Measurements from ENCODE around the gene HNRNPK. TPM values are rescaled to one million over a fixed set of nuclear protein-coding genes. Genes with fewer than 3 reads are reported as not detected.

HNRNPK gene
- 352 and 386 TPM in 2 replicates for total RNA-seq (2013; cell fraction: nucleolus; rRNA removed)
- 664 and 711 TPM in 2 replicates for total RNA-seq (2014; rRNA removed)
- 640 and 686 TPM in 2 replicates for total RNA-seq (2014; rRNA removed; fragmentation: Illumina TruSeq; extraction: Trizol)
- 605 and 619 TPM in 2 replicates for total RNA-seq (2021)
- 245 TPM for polyA plus RNA-seq (2011; ENCODE audit: low read depth)
- polyA plus RNA-seq (2011; rRNA removed): 695 and 757 TPM in 2 replicates
- polyA plus RNA-seq (2011; cell fraction: cytosol; rRNA removed): 501 and 525 TPM in 2 replicates
- polyA plus RNA-seq (2011; cell fraction: nucleus; rRNA removed): 615 and 749 TPM in 2 replicates
- 411 and 414 TPM in 2 replicates for polyA plus RNA-seq (2012)
- 970 and 993 TPM in 2 replicates for polyA plus RNA-seq (2014; fragmentation: Illumina TruSeq; extraction: Trizol)
- 100 to 1,000 TPM; 235 to 307 TPM for polyA plus RNA-seq (2014; fragmentation: Nextera tagmentation; extraction: Ambion mirVana)
- 793 and 882 TPM in 2 replicates for polyA plus RNA-seq (2014; rRNA removed)
- polyA plus RNA-seq (2016; fragmentation: Nextera tagmentation; extraction: Ambion mirVana): 100 to 1,000 TPM; 558 to 640 TPM
- polyA minus RNA-seq (2011; rRNA and poly(A)+ RNA removed): 551 and 631 TPM in 2 replicates
- polyA minus RNA-seq (2011; cell fraction: cytosol; rRNA and poly(A)+ RNA removed): 264 and 321 TPM in 2 replicates
- 507 and 785 TPM in 2 replicates for polyA minus RNA-seq (2011; cell fraction: nucleus; rRNA and poly(A)+ RNA removed)
- percentile 100 among the genes with signal in this experiment for Bru-seq, nascent RNA
- BruChase-seq, experiment 1, labeled RNA remaining after a 6-hour chase: percentile 100 among the genes with signal in this experiment
- BruChase-seq, experiment 2, labeled RNA remaining after a 2-hour chase: percentile 100 among the genes with signal in this experiment
- long read RNA-seq, experiment 1, partial matches to known transcripts: 30 of 657 reads
- long read RNA-seq, experiment 1, other reads (novel, unspliced or antisense): 626 of 657 reads
- long read RNA-seq, experiment 2, partial matches to known transcripts: 102 of 1,513 reads
- long read RNA-seq, experiment 2, other reads (novel, unspliced or antisense): 1,406 of 1,513 reads

GRCh38 chr9:83979812-83980394, at the start of gene HNRNPK:
Gene HNRNPK (minus strand): TSS chr9:83980215. CDS start chr9:83978252, 1,963 bp downstream.
- CTCF ChIA-PET: interaction anchor here (0.7 to 1.0 kb wide), 4 partner anchors 17 to 286 kb away, joined by 3 to 4 read pairs (median 3); no protein-coding TSS in a partner anchor
- Histone ChIP-seq H4K20me1 (ENCODE audit: control insufficient read depth, insufficient read depth) (peaks cover 10% of the 10 kb centered on the region; the same call in 1 of the 2 replicates), H3K9ac (ENCODE audit: control insufficient read depth, insufficient read depth, low read length) (peak within 1 kb of the TSS; percentile 98), H3K9me3 (replicated peaks; ENCODE audit: control insufficient read depth, insufficient read depth, low read length) (no peaks in the 10 kb centered on the region; the same call in 2 of the 3 replicates), H3K4me1 (ENCODE audit: control insufficient read depth, insufficient read depth, low read length) (no peaks in the 10 kb centered on the region), H3K36me3 (ENCODE audit: control insufficient read depth in 2 of 2, insufficient read depth in 2 of 2, low read length in 1 of 2) (peaks cover 4 to 23% of the 10 kb centered on the region in 2 experiments; a peak in 3 of 4 replicates), H2AFZ (ENCODE audit: control insufficient read depth, low read depth, low read length) (peak within 1 kb of the TSS; percentile 93), H3K4me3 (peak within 1 kb of the TSS; percentile 72), H3K27ac (ENCODE audit: control insufficient read depth, insufficient read depth) (peak within 1 kb of the TSS; percentile 94), H3K4me2 (ENCODE audit: control insufficient read depth, insufficient read depth) (peak within 1 kb of the TSS; percentile 60), H3K79me2 (ENCODE audit: control insufficient read depth, insufficient read depth, low read length) (peaks cover 99% of the 10 kb centered on the region), H3K27me3 (replicated peaks in 1 of 2; ENCODE audit: control insufficient read depth in 2 of 2, insufficient read depth in 2 of 2, low read length in 1 of 2) (no peaks in the 10 kb centered on the region)
- SMC1A ChIA-PET (ENCODE audit: uncharacterized antibody, unreplicated experiment): interaction anchor here (1.3 to 2.2 kb wide), 2 partner anchors 58 to 281 kb away, joined by 3 to 6 read pairs; partner anchors contain the start of gene KIF27
- DNase-seq (ENCODE audit: low read depth, low spot score): peak; percentile 89
- 1% methylated on average over 56 of the region's 57 CpGs for WGBS (ENCODE audit: insufficient coverage, insufficient replicate concordance, low lambda C conversion rate, missing lambda C conversion rate)
- POLR2A ChIA-PET: interaction anchor here (0.6 to 2.7 kb wide), 15 partner anchors 9 to 1678 kb away, joined by 3 to 12 read pairs (median 5); partner anchors contain the start of genes KIF27 and UBQLN1
- ATAC-seq: peak; percentile 88
- FAIRE-seq: no peak
- in situ Hi-C loops (cut with MboI) (loop anchor here (25.0 kb wide), 1 partner anchor 782 kb away; no protein-coding TSS in a partner anchor), intact Hi-C loops (cut with micrococcal nuclease; ENCODE audit: unreplicated experiment) (loop anchor here (1.0 to 5.0 kb wide), 3 partner anchors 59 to 312 kb away; partner anchors contain the start of genes KIF27 and UBQLN1)
- BruUV-seq (replicated peaks): no TSS peak
- RAD21 ChIA-PET (ENCODE audit: unreplicated experiment): interaction anchor here (0.6 to 2.1 kb wide), 11 partner anchors 10 to 336 kb away, joined by 3 to 8 read pairs (median 4); partner anchors contain the start of genes KIF27 and UBQLN1
- TF ChIP-seq, protein P1, sequence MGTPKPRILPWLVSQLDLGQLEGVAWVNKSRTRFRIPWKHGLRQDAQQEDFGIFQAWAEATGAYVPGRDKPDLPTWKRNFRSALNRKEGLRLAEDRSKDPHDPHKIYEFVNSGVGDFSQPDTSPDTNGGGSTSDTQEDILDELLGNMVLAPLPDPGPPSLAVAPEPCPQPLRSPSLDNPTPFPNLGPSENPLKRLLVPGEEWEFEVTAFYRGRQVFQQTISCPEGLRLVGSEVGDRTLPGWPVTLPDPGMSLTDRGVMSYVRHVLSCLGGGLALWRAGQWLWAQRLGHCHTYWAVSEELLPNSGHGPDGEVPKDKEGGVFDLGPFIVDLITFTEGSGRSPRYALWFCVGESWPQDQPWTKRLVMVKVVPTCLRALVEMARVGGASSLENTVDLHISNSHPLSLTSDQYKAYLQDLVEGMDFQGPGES (IDR thresholded peaks at IDR 0.05): peak; percentile 90
- TF ChIP-seq GATAD2B (conservative IDR thresholded peaks at IDR 0.05; ENCODE audit: low read depth) (peak; percentile 71; the same call in 1 of the 2 replicates), SREBF2 (IDR thresholded peaks at IDR 0.05; ENCODE audit: low read length) (no peak; the same call in 1 of the 2 replicates), SMARCA5 (IDR thresholded peaks at IDR 0.05) (0 out of 2 replicates have a peak, but pooled peaks have one; percentile 3), POLR2AphosphoS5 (IDR thresholded peaks at IDR 0.05; ENCODE audit: low read length) (peak; percentile 83), ZZZ3 (IDR thresholded peaks at IDR 0.05; ENCODE audit: control insufficient read depth, insufficient read length, low read depth) (no peak), CREB1 (IDR thresholded peaks at IDR 0.05; ENCODE audit: low read depth) (peak; percentile 92), TARDBP (IDR thresholded peaks at IDR 0.05; ENCODE audit: borderline replicate concordance) (peak; percentile 26; the same call in 1 of the 2 replicates), NRF1 (conservative IDR thresholded peaks at IDR 0.05; ENCODE audit: low read depth, low read length) (no peak), RAD21 (IDR thresholded peaks at IDR 0.05; ENCODE audit: insufficient read depth, low read depth, low read length) (no peak)
- TF ChIP-seq, protein P2, sequence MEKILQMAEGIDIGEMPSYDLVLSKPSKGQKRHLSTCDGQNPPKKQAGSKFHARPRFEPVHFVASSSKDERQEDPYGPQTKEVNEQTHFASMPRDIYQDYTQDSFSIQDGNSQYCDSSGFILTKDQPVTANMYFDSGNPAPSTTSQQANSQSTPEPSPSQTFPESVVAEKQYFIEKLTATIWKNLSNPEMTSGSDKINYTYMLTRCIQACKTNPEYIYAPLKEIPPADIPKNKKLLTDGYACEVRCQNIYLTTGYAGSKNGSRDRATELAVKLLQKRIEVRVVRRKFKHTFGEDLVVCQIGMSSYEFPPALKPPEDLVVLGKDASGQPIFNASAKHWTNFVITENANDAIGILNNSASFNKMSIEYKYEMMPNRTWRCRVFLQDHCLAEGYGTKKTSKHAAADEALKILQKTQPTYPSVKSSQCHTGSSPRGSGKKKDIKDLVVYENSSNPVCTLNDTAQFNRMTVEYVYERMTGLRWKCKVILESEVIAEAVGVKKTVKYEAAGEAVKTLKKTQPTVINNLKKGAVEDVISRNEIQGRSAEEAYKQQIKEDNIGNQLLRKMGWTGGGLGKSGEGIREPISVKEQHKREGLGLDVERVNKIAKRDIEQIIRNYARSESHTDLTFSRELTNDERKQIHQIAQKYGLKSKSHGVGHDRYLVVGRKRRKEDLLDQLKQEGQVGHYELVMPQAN (conservative IDR thresholded peaks at IDR 0.05): peak; percentile 66
- TF ChIP-seq, protein P3, sequence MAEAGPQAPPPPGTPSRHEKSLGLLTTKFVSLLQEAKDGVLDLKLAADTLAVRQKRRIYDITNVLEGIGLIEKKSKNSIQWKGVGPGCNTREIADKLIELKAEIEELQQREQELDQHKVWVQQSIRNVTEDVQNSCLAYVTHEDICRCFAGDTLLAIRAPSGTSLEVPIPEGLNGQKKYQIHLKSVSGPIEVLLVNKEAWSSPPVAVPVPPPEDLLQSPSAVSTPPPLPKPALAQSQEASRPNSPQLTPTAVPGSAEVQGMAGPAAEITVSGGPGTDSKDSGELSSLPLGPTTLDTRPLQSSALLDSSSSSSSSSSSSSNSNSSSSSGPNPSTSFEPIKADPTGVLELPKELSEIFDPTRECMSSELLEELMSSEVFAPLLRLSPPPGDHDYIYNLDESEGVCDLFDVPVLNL (IDR thresholded peaks at IDR 0.05; ENCODE audit: low read depth, low read length): peak; percentile 50; the same call in 1 of the 2 replicates
- TF ChIP-seq, protein P4, sequence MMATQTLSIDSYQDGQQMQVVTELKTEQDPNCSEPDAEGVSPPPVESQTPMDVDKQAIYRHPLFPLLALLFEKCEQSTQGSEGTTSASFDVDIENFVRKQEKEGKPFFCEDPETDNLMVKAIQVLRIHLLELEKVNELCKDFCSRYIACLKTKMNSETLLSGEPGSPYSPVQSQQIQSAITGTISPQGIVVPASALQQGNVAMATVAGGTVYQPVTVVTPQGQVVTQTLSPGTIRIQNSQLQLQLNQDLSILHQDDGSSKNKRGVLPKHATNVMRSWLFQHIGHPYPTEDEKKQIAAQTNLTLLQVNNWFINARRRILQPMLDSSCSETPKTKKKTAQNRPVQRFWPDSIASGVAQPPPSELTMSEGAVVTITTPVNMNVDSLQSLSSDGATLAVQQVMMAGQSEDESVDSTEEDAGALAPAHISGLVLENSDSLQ (IDR thresholded peaks at IDR 0.05): peak; percentile 99
